Natural killer cell treated with Interleukin-12 subunit alpha and Interleukin-12 subunit beta and Interleukin-15 and Interleukin-18, amount 100 ng/mL, for 72 hours (primary cell): Measurements from ENCODE around the gene MDGA2. TPM values are rescaled to one million over a fixed set of nuclear protein-coding genes. Genes with fewer than 3 reads are reported as not detected.
"Not testable (repeated sequence)": the region's sequence is repeated elsewhere in the genome, so short reads cannot be mapped to it uniquely, and the experiment has no call there.

Experiments
- ATAC-seq, 2 donors: fragments of 150-1000 bp; cut with Tn5 transposase in 1 of 2; sonication (Bioruptor Pico), chemical (Tn5 transposase) in 1 of 2; 2 replicates each; pipeline ENCODE4 v1.10.0; 2021
- DNase-seq: peaks from one replicate; pipeline ENCODE4 v3.0.0; 2022; ENCODE audit warnings: low spot score
- H3K27ac Mint-ChIP-seq, 2 donors: 1 replicate in 1 of 2; 2 replicates in 1 of 2; pipeline ENCODE4 v1.8.0; 2022; ENCODE audit warnings: mixed read lengths in 2 of 2, mild to moderate bottlenecking in 1 of 2, moderate library complexity in 1 of 2
- H3K27me3 Mint-ChIP-seq, 2 donors: 1 replicate in 1 of 2; 2 replicates in 1 of 2; pipeline ENCODE4 v1.8.0; 2022; ENCODE audit warnings: mixed read lengths in 2 of 2
- H3K36me3 Mint-ChIP-seq: one replicate; pipeline ENCODE4 v1.8.0; 2022; ENCODE audit warnings: mixed read lengths
- H3K4me1 Mint-ChIP-seq, 2 donors: 1 replicate in 1 of 2; 2 replicates in 1 of 2; pipeline ENCODE4 v1.8.0; 2022; ENCODE audit warnings: low read depth in 2 of 2, mixed read lengths in 2 of 2, mild to moderate bottlenecking in 1 of 2
- H3K4me3 Mint-ChIP-seq: one replicate; pipeline ENCODE4 v1.8.0; 2022; ENCODE audit warnings: mixed read lengths
- H3K9me3 Mint-ChIP-seq: 2 replicates; pipeline ENCODE4 v1.8.0; 2022; ENCODE audit warnings: mixed read lengths
- total RNA-seq, 2 donors: library from RNA; stranded (reverse); gene quantifications; one replicate each; pipeline ENCODE4 v1.2.3, GENCODE V29; 2022

The MDGA2 gene
- total RNA-seq, 2 donors from 2014 or later = not detected

- peaks cover 10% of the 10 kb centered on the region for H3K9me3 Mint-ChIP-seq
- no peaks in the 10 kb centered on the region for H3K4me1 Mint-ChIP-seq
- H3K27me3 Mint-ChIP-seq = no peaks in the 10 kb centered on the region
- H3K36me3 Mint-ChIP-seq = no peaks in the 10 kb centered on the region
- DNase-seq (no peak), ATAC-seq (no peak)
- no peak overlapping the region for H3K27ac Mint-ChIP-seq
- no peak overlapping the region for H3K4me3 Mint-ChIP-seq
Measured at GRCh38 chr14:47662466-47662865, 12.9 kb downstream of the MDGA2 start.

DNA sequence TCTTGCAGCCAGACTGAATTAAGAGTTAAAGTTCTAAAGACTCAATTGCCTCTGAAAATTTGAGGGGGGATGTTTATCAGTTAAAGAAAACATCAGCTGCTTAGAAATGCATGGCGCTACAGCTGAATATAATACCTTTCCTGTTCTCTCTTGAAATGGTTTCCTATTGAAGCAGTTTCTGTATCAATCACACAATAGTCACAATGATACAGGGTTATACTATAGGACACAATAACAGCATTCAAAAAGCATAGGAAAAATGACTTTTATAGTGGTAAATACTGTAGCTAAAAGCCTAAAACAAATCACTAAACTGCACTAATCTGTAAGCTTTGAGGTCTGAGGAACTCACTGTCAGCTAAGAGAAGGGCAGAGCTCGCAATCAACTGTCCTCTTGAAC lies 15.2 kb downstream of the MDGA2 start:
- no peaks in the 10 kb centered on the region for H3K27me3 Mint-ChIP-seq
- no peak for ATAC-seq

DNA sequence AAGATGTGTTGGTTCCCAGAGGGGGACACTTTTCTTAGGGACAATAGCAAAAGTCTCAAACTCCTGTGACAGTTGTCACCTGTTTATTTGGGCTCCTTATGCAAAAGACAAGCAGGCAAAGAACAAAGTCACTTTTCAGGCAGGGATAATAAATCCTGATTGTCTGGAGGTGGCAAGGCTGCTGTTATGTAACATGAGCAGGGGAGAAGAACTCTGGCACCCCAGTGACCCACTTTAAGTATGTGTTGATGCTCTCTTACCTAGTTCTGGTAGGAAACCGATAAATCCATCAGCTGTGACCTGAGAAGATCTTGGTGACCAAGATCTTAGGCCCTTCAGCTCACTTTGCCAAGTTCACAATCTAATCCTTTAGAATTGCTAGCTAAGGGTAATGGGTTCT lies 17.4 kb downstream of the MDGA2 start:
- DNase-seq (no peak), ATAC-seq (no peak)
- Mint-ChIP-seq H3K4me3 (no peak overlapping the region), H3K27me3 (no peaks in the 10 kb centered on the region), H3K9me3 (peaks cover 6% of the 10 kb centered on the region), H3K4me1 (no peaks in the 10 kb centered on the region), H3K27ac (no peak overlapping the region), H3K36me3 (no peaks in the 10 kb centered on the region)

More for the DNA sequence above, 15.2 kb downstream of the MDGA2 start:
- no peak overlapping the region for H3K27ac Mint-ChIP-seq
- H3K4me1 Mint-ChIP-seq = no peaks in the 10 kb centered on the region
- H3K9me3 Mint-ChIP-seq = peaks cover 10% of the 10 kb centered on the region
- H3K36me3 Mint-ChIP-seq = no peaks in the 10 kb centered on the region
- no peak for DNase-seq
- no peak overlapping the region for H3K4me3 Mint-ChIP-seq

- DNase-seq (no peak), ATAC-seq (no peak)
- H3K4me3 Mint-ChIP-seq = no peak overlapping the region
- H3K36me3 Mint-ChIP-seq = no peaks in the 10 kb centered on the region
- no peak overlapping the region for H3K27ac Mint-ChIP-seq
- peaks cover 3% of the 10 kb centered on the region for H3K9me3 Mint-ChIP-seq
- H3K4me1 Mint-ChIP-seq = no peaks in the 10 kb centered on the region
- no peaks in the 10 kb centered on the region for H3K27me3 Mint-ChIP-seq
Measured at GRCh38 chr14:47657143-47657542, 18.3 kb downstream of the MDGA2 start.

- Mint-ChIP-seq H3K27me3 (no peaks in the 10 kb centered on the region), H3K36me3 (no peaks in the 10 kb centered on the region), H3K27ac (no peak overlapping the region), H3K4me1 (no peaks in the 10 kb centered on the region), H3K9me3 (peaks cover 9% of the 10 kb centered on the region), H3K4me3 (no peak overlapping the region)
- ATAC-seq (no peak), DNase-seq (no peak)
Measured at GRCh38 chr14:47651337-47651736, 24.1 kb downstream of the MDGA2 start.

DNA sequence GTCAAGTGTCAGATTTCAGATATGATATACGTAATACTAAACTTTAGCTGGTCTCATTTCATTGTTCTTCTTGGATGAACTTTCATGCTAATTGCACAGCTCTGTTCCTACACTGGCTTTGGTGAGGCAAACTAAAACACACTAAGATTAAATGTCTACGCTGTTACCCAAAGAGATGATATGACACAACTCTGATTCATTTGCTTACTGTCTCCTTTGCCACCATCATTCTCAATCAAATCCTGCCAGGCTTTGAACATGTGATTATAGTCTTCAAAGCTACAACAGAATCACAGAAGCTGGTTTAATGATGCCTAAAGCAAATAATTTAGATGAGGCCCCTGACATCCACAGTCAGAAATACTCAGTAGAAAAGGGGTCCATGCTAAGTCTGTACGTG lies 37.7 kb downstream of the MDGA2 start:
- Mint-ChIP-seq H3K9me3 (peaks cover 14% of the 10 kb centered on the region), H3K4me1 (no peaks in the 10 kb centered on the region), H3K36me3 (no peaks in the 10 kb centered on the region), H3K27ac (no peak overlapping the region), H3K27me3 (no peaks in the 10 kb centered on the region), H3K4me3 (no peak overlapping the region)
- DNase-seq = no peak
- ATAC-seq = no peak

DNA sequence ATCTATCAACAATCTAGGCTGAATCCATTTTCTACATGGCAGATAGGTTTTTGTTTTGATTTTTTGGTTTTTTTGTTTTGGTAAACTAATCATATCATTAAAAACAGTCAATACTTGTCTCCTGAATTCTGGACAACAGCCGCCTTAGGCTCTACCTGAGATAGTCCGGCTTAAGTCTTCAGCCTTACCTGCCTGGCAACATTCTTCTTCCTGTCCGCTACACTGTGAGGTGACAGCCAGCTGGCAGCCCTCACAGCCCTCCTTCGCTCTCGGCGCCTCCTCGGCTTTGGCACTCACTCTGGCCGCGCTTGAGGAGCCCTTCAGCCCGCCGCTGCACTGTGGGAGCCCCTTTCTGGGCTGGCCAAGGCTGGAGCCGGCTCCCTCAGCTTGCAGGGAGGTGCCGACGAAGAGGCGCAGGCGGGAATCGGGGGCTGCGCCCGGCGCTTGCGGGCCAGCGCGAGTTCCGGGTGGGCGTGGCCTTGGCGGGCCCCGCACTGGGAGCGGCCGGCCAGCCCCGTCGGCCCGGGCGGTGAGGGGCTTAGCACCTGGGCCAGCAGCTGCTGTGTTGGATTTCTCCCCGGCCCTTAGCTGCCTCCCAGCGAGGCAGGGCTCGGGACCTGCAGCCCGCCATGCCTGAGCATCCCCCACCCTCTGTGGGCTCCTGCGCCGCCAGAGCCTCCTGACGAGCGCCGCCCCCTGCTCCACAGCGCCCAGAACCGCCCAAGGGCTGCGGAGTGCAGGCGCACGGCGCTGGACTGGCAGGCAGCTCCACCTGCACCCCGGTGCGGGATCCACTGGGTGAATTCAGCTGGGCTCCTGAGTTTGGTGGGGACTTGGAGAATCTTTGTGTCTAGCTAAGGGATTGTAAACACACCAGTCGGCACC lies 49.0 kb downstream of the MDGA2 start:
- Mint-ChIP-seq H3K27me3 (no peaks in the 10 kb centered on the region), H3K27ac (no peak overlapping the region), H3K4me3 (no peak overlapping the region), H3K9me3 (peaks cover 19% of the 10 kb centered on the region), H3K36me3 (peaks cover 5% of the 10 kb centered on the region), H3K4me1 (no peaks in the 10 kb centered on the region)
- DNase-seq (no peak), ATAC-seq (no peak)

DNA sequence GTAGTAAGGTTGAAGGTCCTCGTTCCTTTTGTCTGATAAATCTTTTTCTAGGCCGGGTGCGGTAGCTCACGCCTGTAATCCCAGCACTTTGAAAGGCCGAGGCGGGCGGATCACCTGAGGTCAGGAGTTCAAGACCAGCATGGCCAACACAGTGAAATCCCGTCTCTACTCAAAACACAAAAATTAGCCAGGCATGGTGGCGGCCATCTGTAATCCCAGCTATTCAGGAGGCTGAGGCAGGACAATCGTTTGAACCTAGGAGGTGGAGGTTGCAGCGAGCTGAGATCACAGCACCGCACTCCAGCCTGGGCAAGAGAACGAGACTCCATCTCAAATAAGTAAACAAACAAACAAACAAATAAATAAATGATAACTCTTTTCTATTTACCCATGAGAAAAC lies 51.3 kb downstream of the MDGA2 start:
- H3K36me3 Mint-ChIP-seq, ATAC-seq: not testable (repeated sequence)

DNA sequence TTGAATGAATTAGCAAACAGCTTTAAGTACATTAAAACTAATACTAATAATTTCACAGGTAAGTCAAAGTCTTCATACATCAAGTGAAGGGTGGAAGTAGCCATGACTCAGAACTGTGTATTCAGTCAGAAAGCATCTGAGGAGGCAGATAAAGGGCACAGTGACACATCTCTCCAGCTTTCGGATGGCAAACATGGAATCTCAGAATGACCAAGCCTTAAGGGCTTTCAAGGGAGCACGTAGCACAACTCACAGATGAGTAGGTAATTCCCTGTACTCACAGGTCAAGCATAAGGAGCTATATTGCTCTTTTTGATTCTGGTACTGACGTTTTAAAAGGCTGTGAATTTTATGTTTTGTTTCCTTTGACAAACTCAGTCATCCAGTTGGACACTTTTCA lies 56.0 kb downstream of the MDGA2 start:
- no peaks in the 10 kb centered on the region for H3K36me3 Mint-ChIP-seq
- peaks cover 16% of the 10 kb centered on the region for H3K9me3 Mint-ChIP-seq
- ATAC-seq (no peak), DNase-seq (no peak)
- H3K4me1 Mint-ChIP-seq = no peaks in the 10 kb centered on the region
- H3K27ac Mint-ChIP-seq = no peak overlapping the region
- no peaks in the 10 kb centered on the region for H3K27me3 Mint-ChIP-seq
- H3K4me3 Mint-ChIP-seq = no peak overlapping the region

More for the DNA sequence above, 51.3 kb downstream of the MDGA2 start:
- H3K27me3 Mint-ChIP-seq, H3K4me1 Mint-ChIP-seq, H3K27ac Mint-ChIP-seq, DNase-seq, H3K4me3 Mint-ChIP-seq: not testable (repeated sequence)
- peaks cover 17% of the 10 kb centered on the region for H3K9me3 Mint-ChIP-seq

GRCh38 chr14:47606566-47606965 lies 68.8 kb downstream of the MDGA2 start:
- Mint-ChIP-seq H3K36me3 (no peaks in the 10 kb centered on the region), H3K9me3 (peaks cover 34% of the 10 kb centered on the region), H3K27me3 (no peaks in the 10 kb centered on the region), H3K27ac (no peak overlapping the region), H3K4me3 (no peak overlapping the region), H3K4me1 (no peaks in the 10 kb centered on the region)
- DNase-seq (no peak), ATAC-seq (no peak)

- H3K4me3 Mint-ChIP-seq = no peak overlapping the region
- ATAC-seq (no peak), DNase-seq (no peak)
- no peaks in the 10 kb centered on the region for H3K4me1 Mint-ChIP-seq
- H3K9me3 Mint-ChIP-seq = peaks cover 17% of the 10 kb centered on the region
- H3K36me3 Mint-ChIP-seq = peaks cover under 1% of the 10 kb centered on the region
- H3K27ac Mint-ChIP-seq = no peak overlapping the region
- H3K27me3 Mint-ChIP-seq = no peaks in the 10 kb centered on the region
Measured at GRCh38 chr14:47596860-47597259, 78.5 kb downstream of the MDGA2 start.

DNA sequence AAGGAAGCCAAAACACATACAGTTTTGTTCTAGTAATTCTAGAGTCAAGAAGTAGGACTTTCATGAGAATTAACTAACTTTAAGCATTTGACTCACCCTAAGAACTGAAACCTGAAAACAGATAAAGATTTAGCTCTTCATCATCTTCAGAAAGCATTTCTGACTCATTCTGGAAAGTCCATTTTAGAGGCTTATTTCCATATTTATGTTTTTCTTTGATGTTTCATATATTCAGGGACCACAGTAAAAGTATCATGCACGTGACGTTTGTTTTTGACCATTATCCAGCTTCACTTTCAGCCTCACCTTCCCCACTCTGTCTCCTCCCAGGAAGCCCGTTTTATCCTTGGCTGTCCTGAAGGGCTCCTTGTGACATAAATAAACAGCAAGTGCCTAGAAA lies 79.2 kb downstream of the MDGA2 start:
- Mint-ChIP-seq H3K4me1 (no peaks in the 10 kb centered on the region), H3K4me3 (no peak overlapping the region), H3K36me3 (peaks cover 7% of the 10 kb centered on the region), H3K27me3 (no peaks in the 10 kb centered on the region), H3K9me3 (peaks cover 23% of the 10 kb centered on the region), H3K27ac (no peak overlapping the region)
- DNase-seq (no peak), ATAC-seq (no peak)

- Mint-ChIP-seq H3K27ac (no peak overlapping the region), H3K4me1 (no peaks in the 10 kb centered on the region), H3K36me3 (peaks cover 7% of the 10 kb centered on the region), H3K9me3 (peaks cover 24% of the 10 kb centered on the region), H3K4me3 (no peak overlapping the region), H3K27me3 (no peaks in the 10 kb centered on the region)
- ATAC-seq (no peak), DNase-seq (no peak)
Measured at GRCh38 chr14:47595552-47595951, 79.9 kb downstream of the MDGA2 start.

DNA sequence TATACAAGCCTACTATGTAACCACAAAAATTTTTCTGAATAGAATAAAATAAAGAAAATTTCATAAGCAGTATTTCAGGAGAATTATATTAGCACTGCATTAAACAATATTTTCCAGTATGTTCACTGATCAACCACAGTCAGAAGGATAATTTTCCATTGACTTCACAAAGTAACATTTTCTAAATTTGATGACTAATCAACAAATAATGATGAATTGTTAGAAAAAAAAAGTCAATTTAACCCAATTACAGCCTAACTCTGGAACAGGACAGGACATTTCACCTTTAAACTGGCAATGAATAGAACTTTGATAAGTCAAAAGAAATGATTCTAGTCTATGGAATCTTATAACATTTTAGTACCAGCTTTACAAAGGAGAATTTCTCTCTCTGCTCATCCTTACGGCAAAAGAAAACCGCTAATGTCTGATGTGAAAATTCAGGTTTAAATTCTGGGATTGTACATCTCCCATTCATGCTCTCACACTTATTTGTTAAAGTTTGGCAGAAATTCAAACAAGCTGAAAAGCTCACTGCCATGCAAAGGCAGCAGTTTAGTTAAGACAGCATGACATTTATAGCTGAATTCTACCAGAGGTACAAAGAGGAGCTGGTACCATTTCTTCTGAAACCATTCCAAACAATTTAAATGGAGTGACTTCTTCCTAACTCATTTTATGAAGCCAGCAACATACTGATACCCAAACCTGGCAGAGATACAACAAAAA lies 84.5 kb downstream of the MDGA2 start:
- Mint-ChIP-seq H3K9me3 (peaks cover 21% of the 10 kb centered on the region), H3K27ac (no peak overlapping the region), H3K27me3 (no peaks in the 10 kb centered on the region), H3K4me1 (no peaks in the 10 kb centered on the region), H3K4me3 (no peak overlapping the region), H3K36me3 (peaks cover 7% of the 10 kb centered on the region)
- ATAC-seq = no peak
- no peak for DNase-seq
